ENCODE measurements around the gene TMEM213. TPM values are rescaled to one million over a fixed set of nuclear protein-coding genes. Genes with fewer than 3 reads are reported as not detected.

The TMEM213 gene
- total and polyA plus RNA-seq, 10 of the 15 experiments (the other 5 are each of a cell fraction or from before 2014, with no cell fraction given) = not detected

DNA sequence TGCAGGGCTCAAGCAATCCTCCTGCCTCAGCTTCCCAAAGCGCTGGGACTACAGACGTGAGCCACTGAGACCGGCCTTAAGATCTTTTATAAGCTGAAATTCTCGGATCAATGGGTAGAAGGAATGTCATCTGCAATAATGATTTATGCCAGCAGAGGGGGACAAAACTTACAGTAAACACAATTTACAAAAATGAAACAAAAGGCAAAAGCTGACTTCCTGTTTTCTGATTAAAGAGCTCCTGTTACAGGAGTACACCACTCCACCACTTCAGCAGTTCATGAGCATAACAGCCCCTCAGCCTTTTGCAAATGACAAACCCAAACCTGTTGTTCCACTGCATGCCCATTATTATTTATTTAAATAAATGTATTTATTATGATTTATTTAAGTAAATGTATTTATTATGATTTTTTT lies 88.7 kb downstream of the TMEM213 start (continued):
- TF ChIP-seq E4F1 (IDR thresholded peaks at IDR 0.05; ENCODE audit: borderline replicate concordance, partially characterized antibody) (no peak), RBBP5 (conservative IDR thresholded peaks at IDR 0.05) (no peak), KAT2A (conservative IDR thresholded peaks at IDR 0.05; ENCODE audit: control insufficient read depth, low read depth, low read length) (no peak), ASH2L (IDR thresholded peaks at IDR 0.05; ENCODE audit: borderline replicate concordance, low read depth) (no peak), CTCF (IDR thresholded peaks at IDR 0.05 in 2 of 3, conservative IDR thresholded peaks at IDR 0.05 in 1 of 3; ENCODE audit: control insufficient read depth in 2 of 3, extremely low read depth in 1 of 3, insufficient read depth in 1 of 3, low read depth in 3 of 3, low read length in 3 of 3) (peak; percentile 60 to 78 (median 73)), SMAD1 (IDR thresholded peaks at IDR 0.05; ENCODE audit: low read depth, partially characterized antibody) (no peak), ZBTB40 (IDR thresholded peaks at IDR 0.05; ENCODE audit: borderline replicate concordance) (no peak; the same call in 1 of the 2 replicates), IKZF1 (conservative IDR thresholded peaks at IDR 0.05) (no peak), MEF2B (IDR thresholded peaks at IDR 0.05; ENCODE audit: partially characterized antibody, poor library complexity, severe bottlenecking) (no peak), ZBED1 (IDR thresholded peaks at IDR 0.05; ENCODE audit: borderline replicate concordance) (no peak)
